Astrocyte (in vitro differentiated cells and primary cell): Measurements from ENCODE around the gene RALGDS. TPM values are rescaled to one million over a fixed set of nuclear protein-coding genes. Genes with fewer than 3 reads are reported as not detected.
A peak's percentile ranks its signal among the peaks of the same experiment; 100 is the strongest.

Experiments used
- DNase-seq: peaks from one replicate; pipeline ENCODE4 v3.0.0-alpha.2; 2010; ENCODE audit warnings: low read depth
- FAIRE-seq: peaks from 2 replicates; lab custom pipeline; 2011; peaks lifted over from hg19 to GRCh38; lab: Jason Lieb, UNC
- H2AFZ ChIP-seq: 2 replicates; pipeline ENCODE4 v1.6.0; 2012; ENCODE audit warnings: low read depth, low read length, inconsistent platforms
- H3K27ac ChIP-seq: 2 replicates; pipeline ENCODE4 v1.5.1; 2011; ENCODE audit warnings: low read depth, low read length, inconsistent platforms
- H3K27me3 ChIP-seq: 2 replicates; pipeline ENCODE4 v1.6.0; 2011; ENCODE audit warnings: low read length, inconsistent platforms; ENCODE audit not compliant: insufficient read depth
- H3K36me3 ChIP-seq: 2 replicates; pipeline ENCODE4 v1.5.1; 2011; ENCODE audit warnings: low read length, inconsistent platforms; ENCODE audit not compliant: insufficient read depth
- H3K4me1 ChIP-seq: 2 replicates; pipeline ENCODE4 v1.5.1; 2011; ENCODE audit warnings: low read length, inconsistent platforms; ENCODE audit not compliant: insufficient read depth
- H3K4me2 ChIP-seq: 2 replicates; pipeline ENCODE4 v1.6.0; 2012; ENCODE audit warnings: low read length, inconsistent platforms
- H3K4me3 ChIP-seq: 2 replicates; pipeline ENCODE4 v1.5.1; 2011; ENCODE audit warnings: low read depth, mild to moderate bottlenecking, low read length, inconsistent platforms; ENCODE audit not compliant: insufficient read depth
- H3K79me2 ChIP-seq: 2 replicates; pipeline ENCODE4 v1.6.0; 2012; ENCODE audit warnings: mild to moderate bottlenecking, low read length, inconsistent platforms; ENCODE audit not compliant: insufficient read depth
- H3K9ac ChIP-seq: 2 replicates; pipeline ENCODE4 v1.6.0; 2012; ENCODE audit warnings: mild to moderate bottlenecking, low read length, inconsistent platforms
- H3K9me3 ChIP-seq: 2 replicates; pipeline ENCODE4 v1.5.1; 2012; ENCODE audit warnings: low read depth, mild to moderate bottlenecking, low read length, inconsistent platforms; ENCODE audit not compliant: insufficient read depth
- H4K20me1 ChIP-seq: 2 replicates; pipeline ENCODE4 v1.6.0; 2012; ENCODE audit warnings: low read length, inconsistent platforms; ENCODE audit not compliant: insufficient read depth
- H3K27ac Mint-ChIP-seq: one replicate; pipeline ENCODE4 v1.8.0; 2021; ENCODE audit warnings: mild to moderate bottlenecking, mixed read lengths; ENCODE audit not compliant: unreplicated experiment
- H3K27me3 Mint-ChIP-seq: one replicate; pipeline ENCODE4 v1.8.0; 2021; ENCODE audit warnings: low read depth, mixed read lengths; ENCODE audit not compliant: unreplicated experiment
- H3K36me3 Mint-ChIP-seq: one replicate; pipeline ENCODE4 v1.8.0; 2021; ENCODE audit warnings: low read depth, mixed read lengths; ENCODE audit not compliant: unreplicated experiment
- H3K4me1 Mint-ChIP-seq: one replicate; pipeline ENCODE4 v1.8.0; 2021; ENCODE audit warnings: low read depth, mixed read lengths; ENCODE audit not compliant: unreplicated experiment
- H3K4me3 Mint-ChIP-seq: one replicate; pipeline ENCODE4 v1.8.0; 2021; ENCODE audit warnings: mild to moderate bottlenecking, moderate library complexity, mixed read lengths; ENCODE audit not compliant: unreplicated experiment
- H3K9me3 Mint-ChIP-seq: one replicate; pipeline ENCODE4 v1.8.0; 2021; ENCODE audit warnings: mild to moderate bottlenecking, mixed read lengths; ENCODE audit not compliant: unreplicated experiment
- EZH2 ChIP-seq: IDR thresholded peaks from 2 replicates; pipeline ENCODE4 v1.6.1; 2012; ENCODE audit warnings: mild to moderate bottlenecking, low read length, inconsistent platforms; ENCODE audit not compliant: insufficient read depth
- total RNA-seq: library from RNA; stranded (reverse); gene quantifications from 2 replicates; pipeline ENCODE4 v1.2.1, GENCODE V29; 2021
- TF ChIP-seq, protein P1 (sequence below): IDR thresholded peaks from 2 replicates; pipeline ENCODE4 v1.5.1; 2011; ENCODE audit warnings: low read depth, mild to moderate bottlenecking, inconsistent platforms, low read length, moderate library complexity; ENCODE audit not compliant: insufficient read depth

The RALGDS gene
- total RNA-seq, 1 donor from 2014 or later = 46.6 TPM

- no peak overlapping the region for H3K4me3 Mint-ChIP-seq
- H3K9me3 Mint-ChIP-seq = no peaks in the 10 kb centered on the region
- H3K36me3 Mint-ChIP-seq = peaks cover 21% of the 10 kb centered on the region
- H3K36me3 ChIP-seq = peaks cover 13% of the 10 kb centered on the region
- H3K4me3 ChIP-seq = no peak overlapping the region
- DNase-seq (no peak), FAIRE-seq (no peak)
- no peak overlapping the region for H3K9ac ChIP-seq
- H3K4me2 ChIP-seq = no peak overlapping the region
- no peaks in the 10 kb centered on the region for H3K4me1 ChIP-seq
- no peaks in the 10 kb centered on the region for H3K79me2 ChIP-seq
- H3K27ac ChIP-seq = no peak overlapping the region
- H2AFZ ChIP-seq = no peak overlapping the region
- no peak for TF ChIP-seq EZH2
- TF ChIP-seq, protein P1, sequence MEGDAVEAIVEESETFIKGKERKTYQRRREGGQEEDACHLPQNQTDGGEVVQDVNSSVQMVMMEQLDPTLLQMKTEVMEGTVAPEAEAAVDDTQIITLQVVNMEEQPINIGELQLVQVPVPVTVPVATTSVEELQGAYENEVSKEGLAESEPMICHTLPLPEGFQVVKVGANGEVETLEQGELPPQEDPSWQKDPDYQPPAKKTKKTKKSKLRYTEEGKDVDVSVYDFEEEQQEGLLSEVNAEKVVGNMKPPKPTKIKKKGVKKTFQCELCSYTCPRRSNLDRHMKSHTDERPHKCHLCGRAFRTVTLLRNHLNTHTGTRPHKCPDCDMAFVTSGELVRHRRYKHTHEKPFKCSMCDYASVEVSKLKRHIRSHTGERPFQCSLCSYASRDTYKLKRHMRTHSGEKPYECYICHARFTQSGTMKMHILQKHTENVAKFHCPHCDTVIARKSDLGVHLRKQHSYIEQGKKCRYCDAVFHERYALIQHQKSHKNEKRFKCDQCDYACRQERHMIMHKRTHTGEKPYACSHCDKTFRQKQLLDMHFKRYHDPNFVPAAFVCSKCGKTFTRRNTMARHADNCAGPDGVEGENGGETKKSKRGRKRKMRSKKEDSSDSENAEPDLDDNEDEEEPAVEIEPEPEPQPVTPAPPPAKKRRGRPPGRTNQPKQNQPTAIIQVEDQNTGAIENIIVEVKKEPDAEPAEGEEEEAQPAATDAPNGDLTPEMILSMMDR = no peak
- H4K20me1 ChIP-seq = peaks cover 16% of the 10 kb centered on the region
- no peaks in the 10 kb centered on the region for H3K4me1 Mint-ChIP-seq
- H3K27ac Mint-ChIP-seq = no peak overlapping the region
- H3K27me3 ChIP-seq = no peaks in the 10 kb centered on the region
- H3K27me3 Mint-ChIP-seq = no peaks in the 10 kb centered on the region
- no peaks in the 10 kb centered on the region for H3K9me3 ChIP-seq
Observed at GRCh38 chr9:133103987-133104505, 17.0 kb downstream of the RALGDS start.

GRCh38 chr9:133103183-133103986, 17.7 kb downstream of the RALGDS start:
- Histone ChIP-seq H3K36me3 (peaks cover 13% of the 10 kb centered on the region), H3K9ac (no peak overlapping the region), H3K9me3 (no peaks in the 10 kb centered on the region), H4K20me1 (peaks cover 16% of the 10 kb centered on the region), H3K4me1 (no peaks in the 10 kb centered on the region), H3K4me2 (no peak overlapping the region), H3K79me2 (no peaks in the 10 kb centered on the region), H3K4me3 (no peak overlapping the region), H3K27ac (no peak overlapping the region), H3K27me3 (no peaks in the 10 kb centered on the region), H2AFZ (no peak overlapping the region)
- no peaks in the 10 kb centered on the region for H3K9me3 Mint-ChIP-seq
- H3K27me3 Mint-ChIP-seq = no peaks in the 10 kb centered on the region
- peaks cover 27% of the 10 kb centered on the region for H3K36me3 Mint-ChIP-seq
- DNase-seq (no peak), FAIRE-seq (no peak)
- H3K27ac Mint-ChIP-seq = peak overlapping the region; percentile 47
- H3K4me3 Mint-ChIP-seq = no peak overlapping the region
- no peaks in the 10 kb centered on the region for H3K4me1 Mint-ChIP-seq
- TF ChIP-seq, protein P1 = peak; percentile 86
- no peak for TF ChIP-seq EZH2
